ENCODE data around the gene STAG2. TPM values are rescaled to one million over a fixed set of nuclear protein-coding genes. Genes with fewer than 3 reads are reported as not detected.

STAG2 gene
- total RNA-seq, 1 donor from 2014 or later, result 88.2 TPM

DNA sequence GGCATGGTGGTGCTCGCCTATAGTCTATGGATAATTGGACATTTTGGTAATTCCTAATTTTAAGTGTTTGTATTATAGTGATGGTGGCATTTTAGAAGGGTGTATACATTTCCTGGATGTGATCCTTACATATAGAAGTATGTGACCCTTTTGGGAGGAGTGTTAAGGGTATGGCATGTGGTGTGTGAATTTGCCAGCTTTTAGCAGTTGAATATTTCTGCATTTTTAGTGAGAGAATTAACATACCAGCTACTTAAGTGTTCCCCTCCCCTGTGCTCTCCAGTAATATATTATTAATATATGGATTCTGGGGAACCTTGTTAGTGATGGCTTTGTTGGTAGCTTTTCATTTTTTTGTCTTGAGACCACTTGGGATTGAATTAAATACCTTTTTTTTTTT is 55.3 kb downstream of the STAG2 start:
- TF ChIP-seq, protein P1, sequence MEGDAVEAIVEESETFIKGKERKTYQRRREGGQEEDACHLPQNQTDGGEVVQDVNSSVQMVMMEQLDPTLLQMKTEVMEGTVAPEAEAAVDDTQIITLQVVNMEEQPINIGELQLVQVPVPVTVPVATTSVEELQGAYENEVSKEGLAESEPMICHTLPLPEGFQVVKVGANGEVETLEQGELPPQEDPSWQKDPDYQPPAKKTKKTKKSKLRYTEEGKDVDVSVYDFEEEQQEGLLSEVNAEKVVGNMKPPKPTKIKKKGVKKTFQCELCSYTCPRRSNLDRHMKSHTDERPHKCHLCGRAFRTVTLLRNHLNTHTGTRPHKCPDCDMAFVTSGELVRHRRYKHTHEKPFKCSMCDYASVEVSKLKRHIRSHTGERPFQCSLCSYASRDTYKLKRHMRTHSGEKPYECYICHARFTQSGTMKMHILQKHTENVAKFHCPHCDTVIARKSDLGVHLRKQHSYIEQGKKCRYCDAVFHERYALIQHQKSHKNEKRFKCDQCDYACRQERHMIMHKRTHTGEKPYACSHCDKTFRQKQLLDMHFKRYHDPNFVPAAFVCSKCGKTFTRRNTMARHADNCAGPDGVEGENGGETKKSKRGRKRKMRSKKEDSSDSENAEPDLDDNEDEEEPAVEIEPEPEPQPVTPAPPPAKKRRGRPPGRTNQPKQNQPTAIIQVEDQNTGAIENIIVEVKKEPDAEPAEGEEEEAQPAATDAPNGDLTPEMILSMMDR (IDR thresholded peaks at IDR 0.05), result no peak
- no peaks in the 10 kb centered on the region for H3K4me1 ChIP-seq
- no peak overlapping the region for H3K4me3 ChIP-seq
- intact Hi-C loops (cut with DNase I), result no loop called here
- H3K9me3 ChIP-seq, result no peaks in the 10 kb centered on the region
- ATAC-seq (no peak), DNase-seq (no peak)
- no peak overlapping the region for H3K27ac ChIP-seq
- H3K27me3 ChIP-seq (ENCODE audit: low read depth), result no peaks in the 10 kb centered on the region
- H3K36me3 ChIP-seq, result no peaks in the 10 kb centered on the region

DNA sequence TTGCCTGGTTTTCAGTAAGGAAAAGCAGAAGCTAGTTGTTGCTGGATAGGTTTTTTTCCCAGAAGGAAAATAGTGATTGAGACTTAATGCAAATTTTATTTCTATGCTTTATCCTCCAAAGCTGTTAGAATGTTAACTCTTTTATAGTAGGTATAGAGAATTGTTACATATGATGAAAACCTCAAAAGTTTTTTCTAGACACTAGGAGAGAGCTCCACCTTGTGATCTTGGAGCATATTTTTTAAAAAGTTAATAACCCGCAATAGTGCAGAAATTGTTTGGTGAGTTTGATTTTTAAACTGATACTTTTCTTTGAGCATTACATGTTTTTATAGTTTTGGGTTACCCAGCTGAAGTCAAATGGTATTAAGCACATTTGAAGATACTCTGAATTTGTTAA is 56.5 kb downstream of the STAG2 start:
- intact Hi-C loops (cut with DNase I), result no loop called here
- Histone ChIP-seq H3K36me3 (no peaks in the 10 kb centered on the region), H3K4me3 (no peak overlapping the region), H3K9me3 (no peaks in the 10 kb centered on the region), H3K27ac (no peak overlapping the region), H3K4me1 (no peaks in the 10 kb centered on the region), H3K27me3 (ENCODE audit: low read depth) (no peaks in the 10 kb centered on the region)
- no peak for DNase-seq
- no peak for ATAC-seq
- TF ChIP-seq, protein P1 (IDR thresholded peaks at IDR 0.05), result no peak

DNA sequence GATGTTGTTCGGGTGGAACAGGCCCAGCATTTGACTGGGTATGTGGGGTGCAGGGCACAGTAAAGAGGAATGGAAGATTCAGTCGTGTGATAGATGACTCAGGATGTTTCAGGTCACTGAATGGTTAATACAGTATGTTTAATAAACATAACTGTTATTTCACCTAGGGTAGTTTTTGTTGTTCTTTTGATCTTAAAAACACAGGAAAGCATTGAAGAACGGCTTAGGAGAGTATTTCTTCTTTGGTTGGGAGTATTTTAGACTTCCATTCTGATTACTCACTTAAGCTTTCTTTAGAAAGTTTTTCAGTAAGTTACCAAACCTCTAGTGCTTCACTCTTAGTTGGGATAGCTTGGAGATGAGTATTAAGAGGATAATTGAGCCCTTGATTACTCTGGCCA is 62.3 kb downstream of the STAG2 start:
- Histone ChIP-seq H3K27me3 (ENCODE audit: low read depth) (no peaks in the 10 kb centered on the region), H3K4me1 (peaks cover 8% of the 10 kb centered on the region), H3K9me3 (no peaks in the 10 kb centered on the region), H3K36me3 (peaks cover 14% of the 10 kb centered on the region), H3K27ac (no peak overlapping the region), H3K4me3 (no peak overlapping the region)
- intact Hi-C loops (cut with DNase I), result no loop called here
- ATAC-seq, result no peak
- no peak for DNase-seq
- TF ChIP-seq, protein P1 (IDR thresholded peaks at IDR 0.05), result no peak

DNA sequence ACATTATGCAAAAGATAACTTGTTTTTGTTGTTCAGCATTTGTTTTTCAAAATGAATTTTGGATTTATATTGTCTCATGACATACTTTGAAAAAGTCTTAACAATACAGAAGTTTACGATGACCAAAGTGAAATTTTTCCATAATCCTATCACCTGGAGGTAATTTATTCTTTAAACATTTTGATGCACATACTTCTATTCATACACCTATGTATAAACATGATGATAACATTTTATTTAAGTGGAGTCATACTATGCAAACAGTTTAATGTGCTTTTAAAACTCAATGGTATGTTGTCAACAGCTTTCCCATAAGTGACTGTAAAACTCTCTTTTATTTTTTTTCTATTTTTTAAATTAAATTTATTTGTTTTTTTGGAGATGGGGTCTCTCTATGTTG is 65.0 kb downstream of the STAG2 start:
- no peak for DNase-seq
- no peak overlapping the region for H3K4me3 ChIP-seq
- H3K27ac ChIP-seq, result no peak overlapping the region
- H3K4me1 ChIP-seq, result peaks cover 8% of the 10 kb centered on the region
- no peak for ATAC-seq
- H3K36me3 ChIP-seq, result peaks cover 15% of the 10 kb centered on the region
- no peaks in the 10 kb centered on the region for H3K9me3 ChIP-seq
- intact Hi-C loops (cut with DNase I), result no loop called here
- H3K27me3 ChIP-seq (ENCODE audit: low read depth), result no peaks in the 10 kb centered on the region
- TF ChIP-seq, protein P1 (IDR thresholded peaks at IDR 0.05), result no peak

DNA sequence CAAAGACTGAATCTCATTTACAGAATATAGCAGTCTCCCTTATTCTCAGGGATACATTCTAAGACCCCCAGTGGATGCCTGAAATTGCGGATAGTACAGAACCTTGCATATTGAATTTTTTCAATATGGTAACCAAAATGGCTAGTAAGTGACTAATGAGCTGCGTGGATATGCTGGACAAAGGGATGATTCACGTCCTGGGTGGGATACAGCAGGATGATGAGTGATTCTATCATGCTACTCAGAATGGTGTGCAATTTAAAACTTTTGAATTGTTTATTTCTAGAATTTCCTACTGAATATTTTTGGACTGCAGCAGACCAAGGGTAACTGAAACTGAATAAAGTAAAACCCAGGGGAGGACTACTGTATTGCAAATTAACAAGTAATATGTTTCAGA is 66.7 kb downstream of the STAG2 start:
- Histone ChIP-seq H3K4me1 (peaks cover 8% of the 10 kb centered on the region), H3K36me3 (peaks cover 25% of the 10 kb centered on the region), H3K9me3 (no peaks in the 10 kb centered on the region), H3K27me3 (ENCODE audit: low read depth) (no peaks in the 10 kb centered on the region), H3K27ac (no peak overlapping the region), H3K4me3 (no peak overlapping the region)
- ATAC-seq (no peak), DNase-seq (no peak)
- TF ChIP-seq, protein P1 (IDR thresholded peaks at IDR 0.05), result no peak
- intact Hi-C loops (cut with DNase I), result no loop called here

DNA sequence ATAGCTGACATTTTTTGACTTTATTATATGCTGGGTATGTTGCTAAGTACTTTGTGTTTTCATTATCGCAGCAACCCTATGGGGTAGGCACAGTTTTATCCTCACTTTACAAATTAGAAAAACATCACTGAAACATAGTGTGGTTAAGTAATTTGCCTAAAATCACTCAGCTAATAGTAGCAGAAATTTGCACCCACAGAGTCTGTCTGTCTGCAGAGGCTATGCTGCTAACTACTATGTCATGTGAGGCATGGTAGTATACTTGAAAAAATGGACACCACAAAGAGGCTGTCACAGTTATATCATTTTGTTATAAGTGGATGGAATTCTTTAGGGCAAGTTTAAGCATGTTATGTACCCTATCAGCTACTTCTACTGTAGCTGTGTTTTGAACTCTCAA is 69.0 kb downstream of the STAG2 start:
- ATAC-seq (no peak), DNase-seq (no peak)
- H3K9me3 ChIP-seq, result no peaks in the 10 kb centered on the region
- no peaks in the 10 kb centered on the region for H3K4me1 ChIP-seq
- intact Hi-C loops (cut with DNase I), result no loop called here
- no peak overlapping the region for H3K27ac ChIP-seq
- no peaks in the 10 kb centered on the region for H3K27me3 ChIP-seq (ENCODE audit: low read depth)
- TF ChIP-seq, protein P1 (IDR thresholded peaks at IDR 0.05), result no peak
- no peak overlapping the region for H3K4me3 ChIP-seq
- peaks cover 30% of the 10 kb centered on the region for H3K36me3 ChIP-seq

Measured in lower lobe of right lung (tissue), 2 donors.